ENCODE measurements around the gene GPR17.

The GPR17 gene

DNA sequence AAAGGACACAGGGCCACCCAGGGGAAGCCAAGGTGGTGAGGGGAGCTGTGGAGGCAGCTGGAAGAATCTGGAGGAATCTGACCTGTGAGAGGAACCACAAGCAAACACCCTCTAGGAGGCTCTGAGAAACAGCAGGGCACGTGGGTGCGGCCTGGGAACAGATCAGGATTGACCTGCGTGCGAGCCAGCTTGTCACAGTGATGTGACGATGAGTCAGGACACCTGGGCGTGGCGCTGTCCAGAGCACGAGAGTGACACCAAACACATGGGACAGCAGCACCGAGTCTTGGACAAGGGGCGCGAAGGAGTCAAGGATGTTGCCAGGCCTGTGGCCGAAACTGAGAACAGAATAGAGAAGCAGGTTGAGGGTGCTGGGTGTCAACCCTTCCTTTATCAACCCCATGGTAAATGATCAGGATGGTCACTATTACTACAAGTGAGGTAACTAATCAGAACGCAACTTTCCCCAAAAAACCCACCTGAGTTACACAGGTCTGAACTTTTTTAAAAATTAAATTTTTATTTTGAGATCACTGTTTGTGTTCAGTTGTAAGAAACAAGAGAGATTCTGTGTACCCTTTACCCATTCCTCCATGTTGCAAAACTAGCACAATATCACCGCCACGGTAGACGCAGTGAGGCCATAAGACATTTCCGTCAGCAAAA, 54.7 kb downstream of the GPR17 start:
- TF ChIP-seq, protein P1, sequence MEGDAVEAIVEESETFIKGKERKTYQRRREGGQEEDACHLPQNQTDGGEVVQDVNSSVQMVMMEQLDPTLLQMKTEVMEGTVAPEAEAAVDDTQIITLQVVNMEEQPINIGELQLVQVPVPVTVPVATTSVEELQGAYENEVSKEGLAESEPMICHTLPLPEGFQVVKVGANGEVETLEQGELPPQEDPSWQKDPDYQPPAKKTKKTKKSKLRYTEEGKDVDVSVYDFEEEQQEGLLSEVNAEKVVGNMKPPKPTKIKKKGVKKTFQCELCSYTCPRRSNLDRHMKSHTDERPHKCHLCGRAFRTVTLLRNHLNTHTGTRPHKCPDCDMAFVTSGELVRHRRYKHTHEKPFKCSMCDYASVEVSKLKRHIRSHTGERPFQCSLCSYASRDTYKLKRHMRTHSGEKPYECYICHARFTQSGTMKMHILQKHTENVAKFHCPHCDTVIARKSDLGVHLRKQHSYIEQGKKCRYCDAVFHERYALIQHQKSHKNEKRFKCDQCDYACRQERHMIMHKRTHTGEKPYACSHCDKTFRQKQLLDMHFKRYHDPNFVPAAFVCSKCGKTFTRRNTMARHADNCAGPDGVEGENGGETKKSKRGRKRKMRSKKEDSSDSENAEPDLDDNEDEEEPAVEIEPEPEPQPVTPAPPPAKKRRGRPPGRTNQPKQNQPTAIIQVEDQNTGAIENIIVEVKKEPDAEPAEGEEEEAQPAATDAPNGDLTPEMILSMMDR (IDR thresholded peaks at IDR 0.05; ENCODE audit: low read depth, low read length, missing control alignments), result no peak
- DNase-seq (ENCODE audit: extremely low read depth, low read depth), result no peak
- H3K4me3 ChIP-seq (replicated peaks; ENCODE audit: low read depth, low read length), result peak overlapping the region; percentile 55

DNA sequence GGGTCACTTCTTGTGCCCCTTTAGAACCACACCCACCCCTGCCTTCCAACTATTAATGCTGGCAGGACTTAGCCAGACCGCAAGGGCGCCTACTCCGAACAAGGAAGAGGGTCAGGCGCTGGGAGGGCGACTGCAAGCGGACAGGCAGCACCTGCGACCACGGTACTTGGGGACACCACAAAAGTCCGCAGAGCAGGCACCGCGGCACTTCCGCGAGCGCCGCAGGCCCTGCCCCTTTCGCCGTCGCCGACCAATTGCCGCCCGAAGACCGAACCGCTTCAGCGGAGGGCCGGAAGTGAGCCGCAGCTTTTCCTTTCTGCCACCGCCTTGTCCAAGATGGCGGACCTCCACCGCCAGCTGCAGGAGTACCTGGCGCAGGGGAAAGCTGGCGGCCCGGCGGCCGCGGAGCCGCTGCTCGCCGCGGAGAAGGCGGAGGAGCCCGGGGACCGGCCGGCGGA, 55.3 kb downstream of the GPR17 start, which contains the start of gene SFT2D3:
TSS of gene SFT2D3 (plus strand) at position 305 of the 458 bp plus-strand sequence. CDS start at position 337, 32 bp downstream.
- peak; percentile 51 for DNase-seq (ENCODE audit: extremely low read depth, low read depth)
- TF ChIP-seq, protein P1 (IDR thresholded peaks at IDR 0.05; ENCODE audit: low read depth, low read length, missing control alignments), result no peak
- H3K4me3 ChIP-seq (replicated peaks; ENCODE audit: low read depth, low read length), result peak within 1 kb of the TSS; percentile 55

DNA sequence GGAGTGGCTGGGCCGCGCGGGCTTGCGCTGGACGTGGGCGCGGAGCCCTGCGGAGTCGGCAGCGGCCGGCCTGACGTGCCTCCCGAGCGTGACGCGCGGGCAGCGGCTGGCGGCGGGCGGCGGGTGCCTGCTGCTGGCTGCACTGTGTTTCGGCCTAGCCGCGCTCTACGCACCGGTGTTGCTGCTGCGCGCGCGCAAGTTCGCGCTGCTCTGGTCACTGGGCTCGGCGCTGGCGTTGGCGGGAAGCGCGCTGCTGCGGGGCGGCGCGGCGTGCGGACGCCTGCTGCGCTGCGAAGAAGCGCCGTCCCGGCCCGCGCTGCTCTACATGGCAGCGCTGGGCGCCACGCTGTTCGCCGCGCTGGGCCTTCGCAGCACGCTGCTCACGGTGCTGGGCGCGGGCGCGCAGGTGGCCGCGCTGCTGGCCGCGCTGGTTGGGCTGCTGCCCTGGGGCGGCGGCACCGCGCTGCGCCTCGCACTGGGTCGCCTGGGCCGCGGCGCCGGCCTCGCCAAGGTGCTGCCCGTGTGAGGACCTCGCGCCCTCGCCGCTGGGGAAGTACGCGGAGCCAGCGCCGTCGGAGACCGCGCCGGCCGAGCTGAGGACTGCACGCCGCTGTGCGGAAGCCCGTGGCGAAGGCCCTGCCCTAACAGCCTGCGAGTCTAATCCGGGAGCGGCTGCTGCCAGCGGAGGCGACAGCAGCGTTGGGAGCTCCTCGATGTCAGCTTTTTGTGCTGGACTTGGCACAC, 55.9 kb downstream of the GPR17 start:
- TF ChIP-seq, protein P1 (IDR thresholded peaks at IDR 0.05; ENCODE audit: low read depth, low read length, missing control alignments), result no peak

More for the DNA sequence above, 55.9 kb downstream of the GPR17 start:
- peak; percentile 25 for DNase-seq (ENCODE audit: extremely low read depth, low read depth)
- H3K4me3 ChIP-seq (replicated peaks; ENCODE audit: low read depth, low read length), result peak overlapping the region; percentile 55
